Measurements from ENCODE around the gene PJA2. TPM values are rescaled to one million over a fixed set of nuclear protein-coding genes. Genes with fewer than 3 reads are reported as not detected.

Gene PJA2
- total RNA-seq, 8 experiments from 2014 or later: 82.9 to 278 (median 164) TPM

GRCh38 chr5:109357807-109358206 is 52.0 kb downstream of the PJA2 start:
- in situ Hi-C loops (cut with MboI; ENCODE audit: low pct_unique_long_range_greater_than_20kb in 2 of 9, low sequenced_read_pairs in 9 of 9, unreplicated experiment in 9 of 9): no loop called here
- peak in 2 of 8 experiments; percentile 52 to 53 for ATAC-seq (replicated peaks in 6 of 8)
- Histone ChIP-seq H3K4me1 (replicated peaks in 1 of 2) (no peaks in the 10 kb centered on the region), H3K4me3 (no peak overlapping the region), H3K27ac (no peak overlapping the region)
- WGBS, 10 experiments: 14 to 100% (median 83%) methylated on average over 1 to 2 of the region's 2 CpGs; no CpG with 5 or more reads in 1 of the 10 experiments

GRCh38 chr5:109354761-109355160 is 55.0 kb downstream of the PJA2 start:
- WGBS, 10 experiments: 67 to 100% (median 92%) methylated on average over 1 to 2 of the region's 2 CpGs; no CpG with 5 or more reads in 4 of the 10 experiments

GRCh38 chr5:109351988-109352864 is 57.5 kb downstream of the PJA2 start:
- Histone ChIP-seq H3K27ac (no peak overlapping the region), H3K4me1 (replicated peaks in 1 of 2) (peaks cover 0 to 4% of the 10 kb centered on the region in 2 donors), H3K4me3 (no peak overlapping the region)
- in situ Hi-C loops (cut with MboI; ENCODE audit: low pct_unique_long_range_greater_than_20kb in 2 of 9, low sequenced_read_pairs in 9 of 9, unreplicated experiment in 9 of 9): no loop called here
- no peak for ATAC-seq (replicated peaks in 6 of 8)
- WGBS, 10 experiments: 80 to 100% (median 93%) methylated on average over 1 to 2 of the region's 2 CpGs

More at GRCh38 chr5:109354761-109355160, 55.0 kb downstream of the PJA2 start:
- no peak overlapping the region for H3K4me3 ChIP-seq
- ATAC-seq (replicated peaks in 6 of 8): peak in 2 of 8 experiments; percentile 7 to 24
- H3K4me1 ChIP-seq (replicated peaks in 1 of 2): peaks cover 0 to 4% of the 10 kb centered on the region in 2 donors
- no peak overlapping the region for H3K27ac ChIP-seq
- in situ Hi-C loops (cut with MboI; ENCODE audit: low pct_unique_long_range_greater_than_20kb in 2 of 9, low sequenced_read_pairs in 9 of 9, unreplicated experiment in 9 of 9): no loop called here

GRCh38 chr5:109350537-109351270 is 59.1 kb downstream of the PJA2 start:
- no peak overlapping the region for H3K27ac ChIP-seq
- H3K4me1 ChIP-seq (replicated peaks in 1 of 2): peaks cover 0 to 4% of the 10 kb centered on the region in 2 donors
- WGBS, 10 experiments: 72 to 100% (median 81%) methylated on average over 2 to 5 of the region's 5 CpGs
- no peak overlapping the region for H3K4me3 ChIP-seq
- in situ Hi-C loops (cut with MboI; ENCODE audit: low pct_unique_long_range_greater_than_20kb in 2 of 9, low sequenced_read_pairs in 9 of 9, unreplicated experiment in 9 of 9): no loop called here
- ATAC-seq (replicated peaks in 6 of 8): no peak

- no peak overlapping the region for H3K4me3 ChIP-seq
- no peak overlapping the region for H3K27ac ChIP-seq
- in situ Hi-C loops (cut with MboI; ENCODE audit: low pct_unique_long_range_greater_than_20kb in 2 of 9, low sequenced_read_pairs in 9 of 9, unreplicated experiment in 9 of 9): no loop called here
- 92 to 100% (median 100%) methylated on average over 1 of the region's 2 CpGs; no CpG with 5 or more reads in 3 of the 10 experiments for WGBS, 10 experiments
- H3K4me1 ChIP-seq (replicated peaks in 1 of 2): peaks cover 0 to 4% of the 10 kb centered on the region in 2 donors
- ATAC-seq (replicated peaks in 6 of 8): peak in 5 of 8 experiments; percentile 8 to 37 (median 15)
Observed at GRCh38 chr5:109349388-109349787, 60.4 kb downstream of the PJA2 start.

- ATAC-seq (replicated peaks in 6 of 8): peak in 5 of 8 experiments; percentile 10 to 37 (median 16)
- Histone ChIP-seq H3K4me3 (no peak overlapping the region), H3K27ac (no peak overlapping the region), H3K4me1 (replicated peaks in 1 of 2) (peaks cover 0 to 4% of the 10 kb centered on the region in 2 donors)
- in situ Hi-C loops (cut with MboI; ENCODE audit: low pct_unique_long_range_greater_than_20kb in 2 of 9, low sequenced_read_pairs in 9 of 9, unreplicated experiment in 9 of 9): no loop called here
Observed at GRCh38 chr5:109347252-109347888, 62.4 kb downstream of the PJA2 start.

- Histone ChIP-seq H3K27ac (no peak overlapping the region), H3K4me1 (replicated peaks in 1 of 2) (no peaks in the 10 kb centered on the region), H3K4me3 (no peak overlapping the region)
- ATAC-seq (replicated peaks in 6 of 8): no peak
- in situ Hi-C loops (cut with MboI; ENCODE audit: low pct_unique_long_range_greater_than_20kb in 2 of 9, low sequenced_read_pairs in 9 of 9, unreplicated experiment in 9 of 9): no loop called here
- WGBS, 10 experiments: 50 to 100% (median 92%) methylated on average over 1 to 2 of the region's 2 CpGs; no CpG with 5 or more reads in 4 of the 10 experiments
Observed at GRCh38 chr5:109345699-109346098, 64.1 kb downstream of the PJA2 start.

GRCh38 chr5:109340351-109340750 is 69.4 kb downstream of the PJA2 start:
- H3K4me1 ChIP-seq (replicated peaks in 1 of 2): no peaks in the 10 kb centered on the region
- H3K4me3 ChIP-seq: no peak overlapping the region
- in situ Hi-C loops (cut with MboI; ENCODE audit: low pct_unique_long_range_greater_than_20kb in 2 of 9, low sequenced_read_pairs in 9 of 9, unreplicated experiment in 9 of 9): no loop called here
- 57 to 100% (median 95%) methylated on average over 1 of the region's 5 CpGs; no CpG with 5 or more reads in 1 of the 10 experiments for WGBS, 10 experiments
- no peak overlapping the region for H3K27ac ChIP-seq
- ATAC-seq (replicated peaks in 6 of 8): no peak

- no peaks in the 10 kb centered on the region for H3K4me1 ChIP-seq (replicated peaks in 1 of 2)
- no peak overlapping the region for H3K4me3 ChIP-seq
- in situ Hi-C loops (cut with MboI; ENCODE audit: low pct_unique_long_range_greater_than_20kb in 2 of 9, low sequenced_read_pairs in 9 of 9, unreplicated experiment in 9 of 9): no loop called here
- ATAC-seq (replicated peaks in 6 of 8): no peak
- H3K27ac ChIP-seq: no peak overlapping the region
Observed at GRCh38 chr5:109335114-109335513, 74.7 kb downstream of the PJA2 start.

- Histone ChIP-seq H3K27ac (no peak overlapping the region), H3K4me3 (no peak overlapping the region), H3K4me1 (replicated peaks in 1 of 2) (peaks cover 0 to 4% of the 10 kb centered on the region in 2 donors)
- no peak for ATAC-seq (replicated peaks in 6 of 8)
- 89 to 100% (median 100%) methylated on average over 1 of the region's 1 CpG; no CpG with 5 or more reads in 5 of the 10 experiments for whole genome bisulfite sequencing, 10 experiments
- in situ Hi-C loops (cut with MboI; ENCODE audit: low pct_unique_long_range_greater_than_20kb in 2 of 9, low sequenced_read_pairs in 9 of 9, unreplicated experiment in 9 of 9): no loop called here
Observed at GRCh38 chr5:109334056-109334455, 75.7 kb downstream of the PJA2 start.

GRCh38 chr5:109329333-109330237 is 80.2 kb downstream of the PJA2 start:
- 40 to 100% (median 86%) methylated on average over 1 to 4 of the region's 4 CpGs; no CpG with 5 or more reads in 1 of the 10 experiments for WGBS, 10 experiments
- Histone ChIP-seq H3K4me3 (no peak overlapping the region), H3K27ac (no peak overlapping the region), H3K4me1 (replicated peaks in 1 of 2) (peaks cover 4% of the 10 kb centered on the region in 2 donors)
- ATAC-seq (replicated peaks in 6 of 8): peak in 7 of 8 experiments; percentile 18 to 60 (median 28)
- in situ Hi-C loops (cut with MboI; ENCODE audit: low pct_unique_long_range_greater_than_20kb in 2 of 9, low sequenced_read_pairs in 9 of 9, unreplicated experiment in 9 of 9): no loop called here

- ATAC-seq (replicated peaks in 6 of 8): no peak
- H3K27ac ChIP-seq: no peak overlapping the region
- H3K4me1 ChIP-seq (replicated peaks in 1 of 2): peaks cover 4% of the 10 kb centered on the region in 2 donors
- WGBS, 10 experiments: 0 to 100% (median 80%) methylated on average over 1 of the region's 1 CpG; no CpG with 5 or more reads in 3 of the 10 experiments
- in situ Hi-C loops (cut with MboI; ENCODE audit: low pct_unique_long_range_greater_than_20kb in 2 of 9, low sequenced_read_pairs in 9 of 9, unreplicated experiment in 9 of 9): no loop called here
- no peak overlapping the region for H3K4me3 ChIP-seq
Observed at GRCh38 chr5:109328626-109329025, 81.1 kb downstream of the PJA2 start.

All from motor neuron (in vitro differentiated cells).